MCF 10A (cell line): ENCODE data around the gene ZNF606. TPM values are rescaled to one million over a fixed set of nuclear protein-coding genes. Genes with fewer than 3 reads are reported as not detected.

Experiments used
- BruUV-seq: library from RNA; stranded (reverse); fragments of 400-500 nt; replicated peaks from 2 replicates; lab custom pipeline; 2021; lab: Mats Ljungman, UMichigan
- CTCF ChIA-PET: fragments of 300-600 bp; sonication (Branson Sonifier 250); formaldehyde crosslinking; extraction: SDS; loops from one replicate; lab custom pipeline; 2021; ENCODE audit warnings: antibody characterized with exemption, inconsistent platforms; lab: Yijun Ruan, JAX
- POLR2A ChIA-PET: fragments of 300-600, 350-650 bp; sonication (Branson Sonifier 250); formaldehyde crosslinking; extraction: SDS; loops from one replicate; lab custom pipeline; 2020; ENCODE audit warnings: antibody characterized with exemption, inconsistent platforms; lab: Yijun Ruan, JAX
- DNase-seq: peaks from one replicate; pipeline ENCODE4 v3.0.0-alpha.2; 2018; ENCODE audit not compliant: unreplicated experiment
- H3K27ac Mint-ChIP-seq: one replicate; pipeline ENCODE4 v1.8.0; 2022; ENCODE audit warnings: mild to moderate bottlenecking, low read depth, mixed read lengths; ENCODE audit not compliant: unreplicated experiment
- H3K27me3 Mint-ChIP-seq: one replicate; pipeline ENCODE4 v1.8.0; 2022; ENCODE audit warnings: mixed read lengths; ENCODE audit not compliant: insufficient read depth, unreplicated experiment
- H3K36me3 Mint-ChIP-seq: one replicate; pipeline ENCODE4 v1.8.0; 2022; ENCODE audit warnings: mild to moderate bottlenecking, moderate library complexity, mixed read lengths; ENCODE audit not compliant: insufficient read depth, unreplicated experiment
- H3K4me1 Mint-ChIP-seq: one replicate; pipeline ENCODE4 v1.8.0; 2022; ENCODE audit warnings: mixed read lengths; ENCODE audit not compliant: insufficient read depth, unreplicated experiment
- H3K4me3 Mint-ChIP-seq: one replicate; pipeline ENCODE4 v1.8.0; 2022; ENCODE audit warnings: mild to moderate bottlenecking, moderate library complexity, mixed read lengths; ENCODE audit not compliant: unreplicated experiment
- H3K9me3 Mint-ChIP-seq: one replicate; pipeline ENCODE4 v1.8.0; 2022; ENCODE audit warnings: mixed read lengths; ENCODE audit not compliant: unreplicated experiment
- intact Hi-C: fragments of 100-400 bp; cut with micrococcal nuclease; formaldehyde crosslinking; loops from 2 replicates; pipeline ENCODE4 v1.14.1; 2022
- total RNA-seq: library from RNA; stranded (reverse); gene quantifications from 2 replicates; pipeline ENCODE4 v1.2.3, GENCODE V29; 2022
- TF ChIP-seq, protein P1 (sequence below): fragments of 200-600 bp; IDR thresholded peaks from one replicate; pipeline ENCODE4 v1.8.0; 2022; ENCODE audit warnings: antibody characterized with exemption, mild to moderate bottlenecking; ENCODE audit not compliant: unreplicated experiment

ZNF606 gene
- total RNA-seq, 1 experiment from 2014 or later = 0.98 TPM

DNA sequence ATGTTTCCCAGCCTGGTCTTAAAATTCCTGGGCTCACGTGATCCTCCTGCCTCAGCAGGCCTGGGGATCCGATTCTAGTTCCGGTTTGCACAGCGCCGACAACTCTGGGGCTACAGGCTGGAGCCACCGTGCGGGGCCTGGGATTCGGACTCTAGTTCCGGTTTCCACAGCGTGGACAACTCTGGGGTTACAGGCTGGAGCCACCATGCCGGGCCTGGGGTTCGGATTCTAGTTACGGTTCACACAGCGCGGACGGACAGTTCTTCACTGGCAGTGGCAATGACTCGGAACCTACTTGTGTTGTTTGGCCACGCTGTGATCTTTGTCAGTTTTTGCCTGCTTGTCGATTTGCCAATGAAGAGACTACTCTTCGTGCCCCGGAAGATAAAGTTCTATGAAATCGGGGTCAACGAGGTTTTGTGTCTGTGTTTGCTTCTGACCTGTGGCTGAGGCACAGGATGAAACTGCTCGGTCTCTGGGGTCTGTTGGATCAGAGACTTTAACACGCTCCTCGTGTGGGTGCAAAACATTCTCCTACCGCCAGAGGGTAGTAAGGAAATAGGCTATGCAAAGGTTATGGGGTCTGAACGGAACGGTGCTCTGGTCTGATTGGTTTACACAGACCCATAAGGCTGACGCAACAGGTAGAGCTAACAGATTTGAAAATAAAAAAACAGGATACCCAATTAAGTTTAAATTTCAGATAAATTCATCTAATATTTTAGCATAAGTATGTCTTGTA, 19.1 kb upstream of the ZNF606 start:
- no peaks in the 10 kb centered on the region for H3K27me3 Mint-ChIP-seq
- POLR2A ChIA-PET = no interaction called here
- H3K9me3 Mint-ChIP-seq = peaks cover 8% of the 10 kb centered on the region
- CTCF ChIA-PET = no interaction called here
- H3K36me3 Mint-ChIP-seq = no peaks in the 10 kb centered on the region
- no TSS peak for BruUV-seq
- H3K4me1 Mint-ChIP-seq = no peaks in the 10 kb centered on the region
- DNase-seq = no peak
- intact Hi-C loops = no loop called here
- H3K4me3 Mint-ChIP-seq = no peak overlapping the region
- no peak overlapping the region for H3K27ac Mint-ChIP-seq
- TF ChIP-seq, protein P1, sequence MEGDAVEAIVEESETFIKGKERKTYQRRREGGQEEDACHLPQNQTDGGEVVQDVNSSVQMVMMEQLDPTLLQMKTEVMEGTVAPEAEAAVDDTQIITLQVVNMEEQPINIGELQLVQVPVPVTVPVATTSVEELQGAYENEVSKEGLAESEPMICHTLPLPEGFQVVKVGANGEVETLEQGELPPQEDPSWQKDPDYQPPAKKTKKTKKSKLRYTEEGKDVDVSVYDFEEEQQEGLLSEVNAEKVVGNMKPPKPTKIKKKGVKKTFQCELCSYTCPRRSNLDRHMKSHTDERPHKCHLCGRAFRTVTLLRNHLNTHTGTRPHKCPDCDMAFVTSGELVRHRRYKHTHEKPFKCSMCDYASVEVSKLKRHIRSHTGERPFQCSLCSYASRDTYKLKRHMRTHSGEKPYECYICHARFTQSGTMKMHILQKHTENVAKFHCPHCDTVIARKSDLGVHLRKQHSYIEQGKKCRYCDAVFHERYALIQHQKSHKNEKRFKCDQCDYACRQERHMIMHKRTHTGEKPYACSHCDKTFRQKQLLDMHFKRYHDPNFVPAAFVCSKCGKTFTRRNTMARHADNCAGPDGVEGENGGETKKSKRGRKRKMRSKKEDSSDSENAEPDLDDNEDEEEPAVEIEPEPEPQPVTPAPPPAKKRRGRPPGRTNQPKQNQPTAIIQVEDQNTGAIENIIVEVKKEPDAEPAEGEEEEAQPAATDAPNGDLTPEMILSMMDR = no peak

- BruUV-seq = no TSS peak
- H3K27ac Mint-ChIP-seq = no peak overlapping the region
- H3K4me1 Mint-ChIP-seq = no peaks in the 10 kb centered on the region
- ChIA-PET POLR2A (no interaction called here), CTCF (interaction anchor here (0.7 kb wide), 1 partner anchor 19 kb away, joined by 5 read pairs; no protein-coding TSS in a partner anchor)
- H3K9me3 Mint-ChIP-seq = peaks cover 8% of the 10 kb centered on the region
- intact Hi-C loops = no loop called here
- no peaks in the 10 kb centered on the region for H3K27me3 Mint-ChIP-seq
- no peak for DNase-seq
- no peaks in the 10 kb centered on the region for H3K36me3 Mint-ChIP-seq
- no peak overlapping the region for H3K4me3 Mint-ChIP-seq
- TF ChIP-seq, protein P1 = no peak
Measured at GRCh38 chr19:58020129-58020528, 17.5 kb upstream of the ZNF606 start.

DNA sequence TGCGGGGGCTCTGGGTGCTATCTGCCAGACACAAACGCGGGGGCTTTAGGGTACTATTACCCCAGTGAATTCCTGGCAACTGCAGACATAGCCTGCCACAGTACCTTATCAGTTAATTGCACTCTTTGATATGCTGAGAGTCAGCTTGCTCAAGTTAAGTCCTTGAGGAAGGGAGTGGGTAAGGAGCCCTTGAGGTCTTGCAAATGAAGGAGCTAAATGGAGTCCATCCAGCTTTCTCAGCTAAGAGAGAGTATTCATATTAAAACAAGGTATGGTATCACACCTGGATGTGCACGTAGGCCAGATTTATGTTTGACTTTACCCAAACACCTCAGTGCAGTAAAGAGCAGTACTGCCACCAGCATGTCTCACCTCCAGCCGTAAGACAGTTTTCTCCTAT, 11.5 kb upstream of the ZNF606 start:
- intact Hi-C loops = no loop called here

DNA sequence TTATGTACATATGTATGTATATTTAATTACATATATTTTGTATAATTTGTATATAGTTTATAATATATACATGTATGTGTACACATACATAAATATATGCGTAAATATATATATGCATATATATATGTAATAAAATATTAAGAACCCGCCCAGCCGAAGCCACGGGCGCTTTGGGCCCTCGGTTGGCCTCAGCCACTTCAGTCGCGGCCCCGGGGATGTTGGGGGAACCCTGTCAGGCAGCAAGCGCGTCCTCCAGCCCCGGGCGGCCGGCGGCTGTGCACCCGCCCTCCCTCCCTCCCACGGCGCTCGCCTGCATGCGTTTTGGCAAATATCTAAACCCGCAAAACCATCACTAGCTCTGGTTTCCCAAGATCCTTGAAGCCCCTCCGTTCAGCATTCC, 7.9 kb upstream of the ZNF606 start:
- Mint-ChIP-seq H3K4me3 (no peak overlapping the region), H3K27ac (no peak overlapping the region), H3K4me1 (no peaks in the 10 kb centered on the region), H3K27me3 (no peaks in the 10 kb centered on the region), H3K36me3 (peaks cover 4% of the 10 kb centered on the region), H3K9me3 (peaks cover 34% of the 10 kb centered on the region)
- BruUV-seq = no TSS peak
- no peak for DNase-seq
- POLR2A ChIA-PET = no interaction called here
- intact Hi-C loops = no loop called here
- CTCF ChIA-PET = interaction anchor here (0.6 kb wide), 1 partner anchor 33 kb away, joined by 3 read pairs; no protein-coding TSS in a partner anchor
- TF ChIP-seq, protein P1 = no peak

More for the DNA sequence above, 11.5 kb upstream of the ZNF606 start:
- H3K36me3 Mint-ChIP-seq = peaks cover 4% of the 10 kb centered on the region
- H3K27me3 Mint-ChIP-seq = no peaks in the 10 kb centered on the region
- H3K4me3 Mint-ChIP-seq = no peak overlapping the region
- ChIA-PET POLR2A (no interaction called here), CTCF (no interaction called here)
- BruUV-seq = no TSS peak
- no peaks in the 10 kb centered on the region for H3K4me1 Mint-ChIP-seq
- H3K9me3 Mint-ChIP-seq = peaks cover 17% of the 10 kb centered on the region
- TF ChIP-seq, protein P1 = no peak
- H3K27ac Mint-ChIP-seq = no peak overlapping the region
- no peak for DNase-seq
